Suprapubic skin (tissue), 4 donors: Measurements from ENCODE around the gene GNAQ. TPM values are rescaled to one million over a fixed set of nuclear protein-coding genes. Genes with fewer than 3 reads are reported as not detected.
A peak's percentile ranks its signal among the peaks of the same experiment; 100 is the strongest.

Experiments
- DNase-seq, 2 donors: peaks; one replicate each; pipeline ENCODE4 v3.0.0-alpha.2; 2019; ENCODE audit warnings: low spot score in 2 of 2
- H3K27ac ChIP-seq: fragments of 200-600 bp; sonication (generic); one replicate; pipeline ENCODE4 v1.5.1; 2019
- H3K27me3 ChIP-seq: fragments of 200-600 bp; sonication (generic); one replicate; pipeline ENCODE4 v1.5.1; 2019
- H3K36me3 ChIP-seq: fragments of 200-600 bp; sonication (generic); one replicate; pipeline ENCODE4 v1.5.1; 2019
- H3K4me1 ChIP-seq: fragments of 200-600 bp; sonication (generic); one replicate; pipeline ENCODE4 v1.5.1; 2019
- H3K4me3 ChIP-seq: fragments of 200-600 bp; sonication (generic); one replicate; pipeline ENCODE4 v1.5.1; 2019; ENCODE audit warnings: mild to moderate bottlenecking
- H3K9me3 ChIP-seq: fragments of 200-600 bp; sonication (generic); one replicate; pipeline ENCODE4 v1.5.1; 2019
- CTCF ChIP-seq, 2 donors: fragments of 200-600 bp in 1 of 2; fragments of 450-650 bp in 1 of 2; sonication (generic) in 1 of 2; IDR thresholded peaks; one replicate each; pipeline ENCODE4 v1.5.1; 2016 to 2019; ENCODE audit warnings: antibody characterized with exemption in 2 of 2, mild to moderate bottlenecking in 1 of 2, moderate library complexity in 1 of 2
- EP300 ChIP-seq: sonication (generic); formaldehyde crosslinking; IDR thresholded peaks from one replicate; pipeline ENCODE4 v1.6.1; 2017; ENCODE audit warnings: antibody characterized with exemption
- POLR2A ChIP-seq, 2 donors: fragments of 450-650 bp; IDR thresholded peaks; one replicate each; pipeline ENCODE4 v1.6.1; 2017; ENCODE audit warnings: antibody characterized with exemption in 2 of 2, mild to moderate bottlenecking in 2 of 2, moderate library complexity in 2 of 2
- POLR2AphosphoS5 ChIP-seq, 3 donors: sonication (generic); formaldehyde crosslinking; IDR thresholded peaks; one replicate each; pipeline ENCODE4 v1.6.1; 2017; ENCODE audit warnings: antibody characterized with exemption in 3 of 3
- WGBS: methylation state at CpG from one replicate; pipeline ENCODE4 v1.1.5; 2018; 5-methylcytosine and 5-hydroxymethylcytosine counted together
- total RNA-seq, 4 donors: library from RNA; depleted of rRNA; stranded (reverse); fragments of >200 nt; gene quantifications; one replicate each; pipeline ENCODE4 v1.1.0, GENCODE V29; 2016

Gene GNAQ
- total RNA-seq, 4 donors from 2014 or later: 16.0 to 29.0 (median 17.7) TPM

DNA sequence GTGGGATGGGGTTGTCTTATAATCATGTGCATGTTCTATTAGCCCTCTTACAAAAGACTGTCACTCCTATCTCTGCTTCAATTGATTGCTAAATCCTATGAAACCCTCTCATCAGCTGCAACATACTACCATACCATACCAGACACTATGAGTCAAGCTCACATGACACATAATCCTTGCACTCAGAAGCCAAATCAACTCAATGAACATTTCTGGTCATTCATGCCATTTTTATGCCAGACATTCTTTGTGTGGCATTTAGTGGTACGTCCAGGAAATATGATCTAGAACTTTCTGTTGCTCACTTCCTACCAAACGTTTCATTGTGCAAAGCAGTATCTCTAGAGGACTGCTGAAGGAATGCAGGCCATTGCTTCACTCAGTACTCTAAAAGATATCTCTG lies 224.3 kb downstream of the GNAQ start:
- no peak for DNase-seq
- 10% methylated on average over 2 of the region's 2 CpGs for WGBS

GRCh38 chr9:77806741-77807140 lies 224.9 kb downstream of the GNAQ start:
- DNase-seq: no peak
- Histone ChIP-seq H3K36me3 (peaks cover 3% of the 10 kb centered on the region), H3K27me3 (no peaks in the 10 kb centered on the region), H3K4me1 (peaks cover 25% of the 10 kb centered on the region), H3K9me3 (no peaks in the 10 kb centered on the region), H3K27ac (peak overlapping the region; percentile 46), H3K4me3 (no peak overlapping the region)
- 75% methylated on average over 5 of the region's 5 CpGs for WGBS
- TF ChIP-seq POLR2AphosphoS5 (IDR thresholded peaks at IDR 0.05) (no peak), CTCF (IDR thresholded peaks at IDR 0.05) (no peak), POLR2A (IDR thresholded peaks at IDR 0.05) (no peak), EP300 (no peak)

More for the DNA sequence above, 224.3 kb downstream of the GNAQ start:
- H3K27ac ChIP-seq: peak overlapping the region; percentile 46
- no peaks in the 10 kb centered on the region for H3K9me3 ChIP-seq
- peaks cover 3% of the 10 kb centered on the region for H3K36me3 ChIP-seq
- H3K27me3 ChIP-seq: no peaks in the 10 kb centered on the region
- H3K4me3 ChIP-seq: no peak overlapping the region
- peaks cover 25% of the 10 kb centered on the region for H3K4me1 ChIP-seq
- peak in 2 of 3 donors; percentile 15 to 66 for TF ChIP-seq POLR2AphosphoS5 (IDR thresholded peaks at IDR 0.05)
- no peak for TF ChIP-seq POLR2A (IDR thresholded peaks at IDR 0.05)

GRCh38 chr9:77805810-77806209 lies 225.8 kb downstream of the GNAQ start:
- Histone ChIP-seq H3K4me3 (no peak overlapping the region), H3K4me1 (peaks cover 25% of the 10 kb centered on the region), H3K27me3 (no peaks in the 10 kb centered on the region), H3K27ac (no peak overlapping the region), H3K36me3 (peaks cover 2% of the 10 kb centered on the region), H3K9me3 (no peaks in the 10 kb centered on the region)
- no peak for TF ChIP-seq EP300
- TF ChIP-seq POLR2AphosphoS5 (IDR thresholded peaks at IDR 0.05): no peak
- no peak for TF ChIP-seq CTCF (IDR thresholded peaks at IDR 0.05)
- TF ChIP-seq POLR2A (IDR thresholded peaks at IDR 0.05): no peak
- WGBS: 53% methylated on average over 2 of the region's 2 CpGs
- DNase-seq: no peak

DNA sequence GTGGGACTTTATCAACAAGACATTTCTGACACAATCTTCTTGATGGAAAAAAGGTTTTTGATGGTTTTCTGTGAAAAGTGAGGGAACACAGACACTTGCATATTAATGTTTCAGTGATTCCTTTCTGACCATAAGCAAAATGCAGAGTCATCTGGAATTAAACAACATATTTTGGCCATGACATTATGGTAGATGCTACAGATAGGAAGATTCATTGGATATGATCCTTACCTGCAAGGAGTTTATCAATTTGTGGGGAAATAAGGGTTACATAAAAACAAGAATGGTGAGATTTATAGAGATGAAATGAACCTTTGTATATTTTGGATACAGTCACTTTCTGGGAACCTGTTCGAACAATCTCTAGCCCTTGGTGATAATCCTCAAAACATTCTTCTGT lies 228.2 kb downstream of the GNAQ start:
- Histone ChIP-seq H3K27ac (no peak overlapping the region), H3K36me3 (no peaks in the 10 kb centered on the region), H3K4me1 (peaks cover 31% of the 10 kb centered on the region), H3K27me3 (no peaks in the 10 kb centered on the region), H3K9me3 (no peaks in the 10 kb centered on the region), H3K4me3 (no peak overlapping the region)
- no peak for TF ChIP-seq EP300
- no peak for TF ChIP-seq POLR2A (IDR thresholded peaks at IDR 0.05)
- no peak for TF ChIP-seq POLR2AphosphoS5 (IDR thresholded peaks at IDR 0.05)
- TF ChIP-seq CTCF (IDR thresholded peaks at IDR 0.05): no peak
- no peak for DNase-seq
- 49% methylated on average over 1 of the region's 1 CpG for WGBS

GRCh38 chr9:77802515-77803293 lies 228.9 kb downstream of the GNAQ start:
- Histone ChIP-seq H3K27me3 (no peaks in the 10 kb centered on the region), H3K4me3 (no peak overlapping the region), H3K4me1 (peaks cover 33% of the 10 kb centered on the region), H3K27ac (no peak overlapping the region), H3K9me3 (no peaks in the 10 kb centered on the region), H3K36me3 (no peaks in the 10 kb centered on the region)
- WGBS: 91% methylated on average over 7 of the region's 7 CpGs
- TF ChIP-seq EP300: no peak
- TF ChIP-seq CTCF (IDR thresholded peaks at IDR 0.05): no peak
- no peak for TF ChIP-seq POLR2A (IDR thresholded peaks at IDR 0.05)
- TF ChIP-seq POLR2AphosphoS5 (IDR thresholded peaks at IDR 0.05): no peak
- no peak for DNase-seq
